DMS79 treated with DMSO at 0.1 percent for 48 hours (cell line): ENCODE results near the gene GPR63.

Experiments
- DNase-seq: peaks from one replicate; lab custom pipeline; 2025; lab: John Stamatoyannopoulos, UW

The GPR63 gene

GRCh38 chr6:96755096-96755495, 82.2 kb downstream of the GPR63 start:
- no peak for DNase-seq

DNA sequence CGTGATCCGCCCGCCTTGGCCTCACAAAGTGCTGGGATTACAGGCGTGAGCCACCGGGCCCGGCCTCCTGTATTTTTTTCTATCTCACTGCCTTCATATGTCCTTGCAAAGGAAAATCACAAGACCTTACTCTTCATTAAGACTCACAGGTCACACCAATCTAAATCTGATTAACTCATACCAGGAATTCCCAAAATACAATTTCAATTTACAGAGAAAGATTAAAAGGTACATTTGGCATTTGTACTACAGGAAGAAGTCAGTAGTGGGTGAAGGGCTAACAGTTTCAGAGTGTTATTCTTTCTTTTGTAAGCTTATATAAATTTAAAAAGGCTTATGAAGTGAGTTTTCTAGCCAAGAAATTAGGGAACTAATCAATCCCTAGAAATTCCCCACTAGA, 87.4 kb downstream of the GPR63 start:
- no peak for DNase-seq
